CD4-positive, CD25-positive, alpha-beta regulatory T cell (primary cell): Measurements from ENCODE around the gene DYNC1H1. TPM values are rescaled to one million over a fixed set of nuclear protein-coding genes. Genes with fewer than 3 reads are reported as not detected.

Experiments
- ATAC-seq, 2 donors: fragments of 150-1000 bp; cut with Tn5 transposase; one replicate each; pipeline ENCODE4 v1.10.0; 2021; ENCODE audit warnings: low read depth in 2 of 2, moderate number of reproducible peaks in 2 of 2, moderate library complexity in 1 of 2
- DNase-seq, 3 donors: peaks; one replicate each; pipeline versions ENCODE4 v3.0.0 to v3.0.0-alpha.2; 2012 to 2022; ENCODE audit warnings: mixed read lengths in 1 of 3
- H3K27ac ChIP-seq: one replicate; pipeline ENCODE4 v1.7.0; 2013; ENCODE audit warnings: mild to moderate bottlenecking, low read length; ENCODE audit not compliant: insufficient read depth, poor library complexity, severe bottlenecking
- H3K27me3 ChIP-seq: one replicate; pipeline ENCODE4 v1.7.0; 2013; ENCODE audit warnings: low read length; ENCODE audit not compliant: control insufficient read depth, insufficient read depth
- H3K36me3 ChIP-seq: one replicate; pipeline ENCODE4 v1.7.0; 2013; ENCODE audit warnings: mild to moderate bottlenecking, low read length, moderate library complexity; ENCODE audit not compliant: control insufficient read depth, insufficient read depth
- H3K4me1 ChIP-seq: 2 replicates; pipeline ENCODE4 v1.7.0; 2013; ENCODE audit warnings: mild to moderate bottlenecking, low read length; ENCODE audit not compliant: insufficient read depth, control insufficient read depth, poor library complexity, severe bottlenecking
- H3K4me3 ChIP-seq: one replicate; pipeline ENCODE4 v1.7.0; 2013; ENCODE audit warnings: low read depth, mild to moderate bottlenecking, low read length, moderate library complexity
- H3K9me3 ChIP-seq, 2 experiments: 1 replicate in 1 of 2; 2 replicates in 1 of 2; pipeline ENCODE4 v1.7.0; 2013; ENCODE audit warnings: low read length in 2 of 2, mild to moderate bottlenecking in 1 of 2, moderate library complexity in 1 of 2; ENCODE audit not compliant: control insufficient read depth in 2 of 2
- H3K27ac Mint-ChIP-seq, 3 donors: one replicate each; pipeline ENCODE4 v1.8.0; 2020 to 2022; ENCODE audit warnings: mild to moderate bottlenecking in 3 of 3, mixed read lengths in 3 of 3, moderate library complexity in 2 of 3
- H3K27me3 Mint-ChIP-seq: one replicate; pipeline ENCODE4 v1.8.0; 2022; ENCODE audit warnings: mild to moderate bottlenecking, mixed read lengths
- H3K36me3 Mint-ChIP-seq: one replicate; pipeline ENCODE4 v1.8.0; 2020; ENCODE audit warnings: mixed read lengths
- H3K4me1 Mint-ChIP-seq, 4 donors: one replicate each; pipeline ENCODE4 v1.8.0; 2020 to 2022; ENCODE audit warnings: mixed read lengths in 4 of 4, mild to moderate bottlenecking in 1 of 4
- H3K4me3 Mint-ChIP-seq, 4 donors: one replicate each; pipeline ENCODE4 v1.8.0; 2020 to 2022; ENCODE audit warnings: mild to moderate bottlenecking in 4 of 4, mixed read lengths in 4 of 4, moderate library complexity in 3 of 4
- H3K9me3 Mint-ChIP-seq, 7 donors: one replicate each; pipeline ENCODE4 v1.8.0; 2020 to 2022; ENCODE audit warnings: mixed read lengths in 7 of 7, mild to moderate bottlenecking in 3 of 7, moderate library complexity in 2 of 7
- polyA plus RNA-seq, 4 donors: library from polyadenylated mRNA; unstranded; fragments of 300-500 nt; fragmentation: Illumina TruSeq; gene quantifications; one replicate each; pipeline ENCODE4 v1.2.3, GENCODE V29; 2021
- total RNA-seq: library from RNA; stranded (reverse); gene quantifications from one replicate; pipeline ENCODE4 v1.2.3, GENCODE V29; 2022

The DYNC1H1 gene
- total RNA-seq (314 TPM), polyA plus RNA-seq (10 to 100 TPM; 23.6 to 36.8 (median 30.9) TPM)

GRCh38 chr14:101964297-101965180 is at the start of gene DYNC1H1:
TSS of gene DYNC1H1 (plus strand) at chr14:101964573. CDS start at chr14:101964692, 119 bp downstream.
- peak within 1 kb of the TSS; percentile 83 for H3K27ac ChIP-seq
- peaks cover 8% of the 10 kb centered on the region for H3K36me3 Mint-ChIP-seq
- DNase-seq (peak; percentile 85 to 91 (median 90)), ATAC-seq (peak; percentile 85 to 88)
- no peaks in the 10 kb centered on the region for H3K9me3 ChIP-seq
- H3K4me1 Mint-ChIP-seq: peaks cover 17 to 57% (median 35%) of the 10 kb centered on the region in 4 donors
- no peaks in the 10 kb centered on the region for H3K9me3 Mint-ChIP-seq
- no peaks in the 10 kb centered on the region for H3K27me3 ChIP-seq
- peak within 1 kb of the TSS; percentile 87 to 93 (median 90) for H3K27ac Mint-ChIP-seq
- H3K4me1 ChIP-seq: peaks cover 38% of the 10 kb centered on the region
- H3K4me3 Mint-ChIP-seq: peak within 1 kb of the TSS; percentile 92 to 95 (median 94)
- H3K4me3 ChIP-seq: peak within 1 kb of the TSS; percentile 86
- peaks cover 7% of the 10 kb centered on the region for H3K36me3 ChIP-seq
- H3K27me3 Mint-ChIP-seq: no peaks in the 10 kb centered on the region

DNA sequence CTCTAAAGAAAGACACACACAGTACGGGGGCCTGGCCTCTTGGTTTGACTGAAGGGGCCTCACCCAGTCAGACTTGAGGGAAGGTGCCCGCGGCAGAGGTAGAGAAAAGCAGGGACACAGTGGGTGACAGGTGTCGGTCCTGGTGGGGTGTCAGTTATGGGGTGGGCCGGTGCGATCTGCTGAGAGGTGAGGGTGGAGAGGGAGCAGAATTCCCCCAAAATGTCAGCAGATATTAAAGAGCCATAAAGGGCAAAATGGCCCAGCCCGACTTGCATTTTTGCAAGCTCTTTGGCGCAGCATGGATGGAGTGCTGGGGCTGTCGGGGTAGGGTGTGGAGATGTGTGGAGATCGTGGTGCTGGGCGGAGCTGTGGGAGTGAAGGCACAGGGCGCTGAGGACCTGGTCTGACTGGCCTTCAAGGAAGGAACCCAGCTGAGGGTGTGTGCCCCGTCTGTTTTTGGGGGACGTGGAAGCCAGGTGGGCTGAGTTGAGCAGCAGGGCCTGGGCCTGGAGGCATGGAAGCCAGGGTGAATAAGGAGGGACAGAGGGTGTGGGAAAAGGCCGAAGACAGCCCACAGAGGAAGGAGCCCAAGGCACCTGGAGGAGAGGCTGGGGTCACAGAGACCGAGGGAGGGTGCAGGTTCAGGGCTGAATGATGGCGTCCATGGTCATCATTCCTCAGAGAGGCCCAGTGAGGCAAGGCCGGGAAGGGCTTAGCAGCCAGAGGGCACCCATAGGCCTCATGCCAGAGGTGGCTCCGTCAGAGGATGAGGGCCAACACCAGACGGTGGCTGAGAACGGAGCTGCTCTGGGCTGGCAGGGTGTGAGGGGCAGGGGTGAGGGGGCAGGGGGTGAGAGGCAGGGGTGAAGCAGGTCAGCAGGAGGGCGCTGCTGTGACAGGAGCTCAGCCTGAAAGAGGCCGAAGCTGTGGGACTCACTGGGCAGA is 48.2 kb upstream of the DYNC1H1 start:
- Histone ChIP-seq H3K4me3 (no peak overlapping the region), H3K4me1 (no peaks in the 10 kb centered on the region), H3K9me3 (no peaks in the 10 kb centered on the region), H3K27ac (peak overlapping the region; percentile 1), H3K36me3 (peaks cover 86% of the 10 kb centered on the region), H3K27me3 (no peaks in the 10 kb centered on the region)
- H3K27me3 Mint-ChIP-seq: no peaks in the 10 kb centered on the region
- no peak overlapping the region for H3K4me3 Mint-ChIP-seq
- H3K9me3 Mint-ChIP-seq: no peaks in the 10 kb centered on the region
- peak overlapping the region in 2 of 3 donors; percentile 75 to 84 for H3K27ac Mint-ChIP-seq
- DNase-seq: no peak
- ATAC-seq: no peak
- H3K4me1 Mint-ChIP-seq: peaks cover 0 to 2% (median under 1%) of the 10 kb centered on the region in 4 donors
- H3K36me3 Mint-ChIP-seq: peaks cover 39% of the 10 kb centered on the region

GRCh38 chr14:101916816-101917412 is 47.5 kb upstream of the DYNC1H1 start:
- peak overlapping the region in 2 of 3 donors; percentile 44 to 77 for H3K27ac Mint-ChIP-seq
- peaks cover 40% of the 10 kb centered on the region for H3K36me3 Mint-ChIP-seq
- H3K9me3 Mint-ChIP-seq: no peaks in the 10 kb centered on the region
- no peak overlapping the region for H3K4me3 ChIP-seq
- H3K27me3 ChIP-seq: no peaks in the 10 kb centered on the region
- no peaks in the 10 kb centered on the region for H3K27me3 Mint-ChIP-seq
- peaks cover 85% of the 10 kb centered on the region for H3K36me3 ChIP-seq
- no peaks in the 10 kb centered on the region for H3K4me1 ChIP-seq
- no peak overlapping the region for H3K4me3 Mint-ChIP-seq
- no peak for ATAC-seq
- no peak overlapping the region for H3K27ac ChIP-seq
- DNase-seq: no peak
- peaks cover 0 to 5% (median 2%) of the 10 kb centered on the region in 4 donors for H3K4me1 Mint-ChIP-seq
- H3K9me3 ChIP-seq: no peaks in the 10 kb centered on the region

DNA sequence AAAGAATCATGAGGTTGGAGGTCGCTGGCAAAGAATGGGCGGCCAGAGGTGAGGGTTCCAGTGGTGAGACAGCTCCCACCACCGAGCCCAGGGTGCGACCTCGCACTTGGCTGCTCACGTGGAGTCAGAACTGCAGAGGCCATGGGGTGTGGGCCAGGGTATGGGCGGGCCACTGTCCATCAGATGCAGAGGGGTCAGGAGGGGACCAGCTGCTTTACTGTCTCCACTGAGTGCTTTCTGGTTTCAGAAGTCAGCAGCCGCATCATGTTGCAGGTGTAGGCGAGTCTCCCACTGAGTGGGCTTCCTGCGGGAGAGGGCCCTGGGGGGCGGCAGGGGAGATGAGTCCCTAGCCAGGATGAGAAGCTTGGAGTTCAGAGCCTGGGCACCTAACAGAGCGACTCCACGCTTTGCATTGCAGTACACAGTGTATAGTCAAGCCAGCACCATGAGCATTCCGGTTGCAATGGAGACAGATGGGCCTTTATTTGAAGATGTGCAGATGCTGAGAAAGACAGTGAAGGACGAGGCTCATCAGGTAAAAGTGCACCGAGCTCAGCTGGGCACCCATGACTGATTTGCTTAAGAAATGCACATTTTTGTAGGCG is 46.9 kb upstream of the DYNC1H1 start:
- no peak for DNase-seq
- H3K4me3 Mint-ChIP-seq: no peak overlapping the region
- no peaks in the 10 kb centered on the region for H3K27me3 Mint-ChIP-seq
- ATAC-seq: no peak
- H3K27ac Mint-ChIP-seq: peak overlapping the region in 2 of 3 donors; percentile 44 to 52
- Histone ChIP-seq H3K27me3 (no peaks in the 10 kb centered on the region), H3K9me3 (no peaks in the 10 kb centered on the region), H3K36me3 (peaks cover 82% of the 10 kb centered on the region), H3K4me1 (no peaks in the 10 kb centered on the region), H3K27ac (no peak overlapping the region), H3K4me3 (no peak overlapping the region)
- no peaks in the 10 kb centered on the region for H3K9me3 Mint-ChIP-seq
- H3K4me1 Mint-ChIP-seq: peaks cover 0 to 6% (median 2%) of the 10 kb centered on the region in 4 donors
- H3K36me3 Mint-ChIP-seq: peaks cover 35% of the 10 kb centered on the region

GRCh38 chr14:101918065-101918989 is 46.0 kb upstream of the DYNC1H1 start:
- Histone ChIP-seq H3K4me3 (no peak overlapping the region), H3K9me3 (no peaks in the 10 kb centered on the region), H3K27me3 (no peaks in the 10 kb centered on the region), H3K27ac (no peak overlapping the region), H3K36me3 (peaks cover 82% of the 10 kb centered on the region), H3K4me1 (no peaks in the 10 kb centered on the region)
- no peak for ATAC-seq
- no peak for DNase-seq
- Mint-ChIP-seq H3K27me3 (no peaks in the 10 kb centered on the region), H3K27ac (peak overlapping the region in 2 of 3 donors; percentile 52 to 56), H3K9me3 (no peaks in the 10 kb centered on the region), H3K4me1 (peaks cover 2 to 6% (median 3%) of the 10 kb centered on the region in 4 donors), H3K36me3 (peaks cover 33% of the 10 kb centered on the region), H3K4me3 (no peak overlapping the region)

DNA sequence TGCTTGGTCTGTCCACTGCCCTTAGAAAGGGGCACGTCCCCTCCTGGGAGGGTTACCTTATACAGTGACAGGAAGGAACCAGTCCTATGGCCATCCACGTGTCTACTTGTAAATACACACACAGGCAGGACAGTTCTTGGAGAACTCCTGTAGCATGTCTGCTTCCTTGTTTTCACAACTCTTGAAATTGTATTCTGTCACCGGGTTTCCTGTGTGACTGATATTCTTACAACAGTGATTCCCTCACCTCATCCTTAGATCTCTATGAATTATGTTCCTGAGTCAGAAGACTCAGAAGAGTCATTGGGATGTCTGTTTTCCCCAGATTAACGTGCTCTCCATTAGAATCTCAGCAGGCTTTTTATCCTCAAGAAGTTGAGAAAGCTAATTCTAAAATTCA is 44.1 kb upstream of the DYNC1H1 start:
- Histone ChIP-seq H3K9me3 (no peaks in the 10 kb centered on the region), H3K4me3 (no peak overlapping the region), H3K36me3 (peaks cover 76% of the 10 kb centered on the region), H3K27ac (no peak overlapping the region), H3K4me1 (no peaks in the 10 kb centered on the region), H3K27me3 (no peaks in the 10 kb centered on the region)
- H3K9me3 Mint-ChIP-seq: no peaks in the 10 kb centered on the region
- no peak overlapping the region for H3K4me3 Mint-ChIP-seq
- H3K27me3 Mint-ChIP-seq: no peaks in the 10 kb centered on the region
- peak overlapping the region; percentile 43 to 73 (median 65) for H3K27ac Mint-ChIP-seq
- ATAC-seq (no peak), DNase-seq (no peak)
- H3K36me3 Mint-ChIP-seq: peaks cover 27% of the 10 kb centered on the region
- peaks cover 0 to 6% (median 3%) of the 10 kb centered on the region in 4 donors for H3K4me1 Mint-ChIP-seq
